NCI-H526 treated with DMSO at 0.1 percent for 48 hours (cell line): ENCODE data around the gene ELOVL6.
"Not testable (repeated sequence)": the region's sequence is repeated elsewhere in the genome, so short reads cannot be mapped to it uniquely, and the experiment has no call there.

ENCODE experiments used
- DNase-seq: peaks from one replicate; lab custom pipeline; 2025; lab: John Stamatoyannopoulos, UW

The ELOVL6 gene

DNA sequence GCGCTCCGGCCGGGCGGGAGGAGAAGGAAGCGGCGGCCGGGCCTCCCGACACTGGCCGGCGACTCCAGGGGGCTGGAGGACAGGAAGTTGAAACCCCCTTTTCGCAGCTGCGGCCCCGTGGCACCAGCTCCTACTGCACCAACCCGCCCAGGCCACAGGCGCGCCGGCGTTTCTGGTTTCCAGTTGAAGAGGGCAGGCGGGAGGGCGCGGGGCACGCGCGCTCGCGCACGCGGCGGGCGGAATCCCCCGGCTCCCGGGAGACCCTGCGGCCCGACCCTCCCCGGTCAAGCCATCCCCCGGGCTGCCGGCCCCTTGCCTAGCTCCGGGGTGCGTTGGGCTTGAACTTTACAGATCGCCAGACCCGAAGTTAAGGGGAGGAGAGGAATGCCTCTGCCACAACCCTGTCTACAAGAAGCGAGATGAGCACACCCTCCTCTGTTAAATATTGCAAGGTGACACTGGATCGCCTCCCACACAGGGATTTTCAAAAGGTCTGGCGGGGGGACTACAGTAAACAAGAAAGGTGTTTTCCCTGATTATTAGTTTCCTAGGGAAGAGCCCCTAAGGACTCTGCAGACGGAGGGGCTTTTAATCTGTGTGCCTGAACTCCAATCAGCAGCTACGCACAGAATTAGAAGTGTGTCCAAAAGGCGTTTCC lies 1.4 kb downstream of the ELOVL6 start:
- peak; percentile 52 for DNase-seq

DNA sequence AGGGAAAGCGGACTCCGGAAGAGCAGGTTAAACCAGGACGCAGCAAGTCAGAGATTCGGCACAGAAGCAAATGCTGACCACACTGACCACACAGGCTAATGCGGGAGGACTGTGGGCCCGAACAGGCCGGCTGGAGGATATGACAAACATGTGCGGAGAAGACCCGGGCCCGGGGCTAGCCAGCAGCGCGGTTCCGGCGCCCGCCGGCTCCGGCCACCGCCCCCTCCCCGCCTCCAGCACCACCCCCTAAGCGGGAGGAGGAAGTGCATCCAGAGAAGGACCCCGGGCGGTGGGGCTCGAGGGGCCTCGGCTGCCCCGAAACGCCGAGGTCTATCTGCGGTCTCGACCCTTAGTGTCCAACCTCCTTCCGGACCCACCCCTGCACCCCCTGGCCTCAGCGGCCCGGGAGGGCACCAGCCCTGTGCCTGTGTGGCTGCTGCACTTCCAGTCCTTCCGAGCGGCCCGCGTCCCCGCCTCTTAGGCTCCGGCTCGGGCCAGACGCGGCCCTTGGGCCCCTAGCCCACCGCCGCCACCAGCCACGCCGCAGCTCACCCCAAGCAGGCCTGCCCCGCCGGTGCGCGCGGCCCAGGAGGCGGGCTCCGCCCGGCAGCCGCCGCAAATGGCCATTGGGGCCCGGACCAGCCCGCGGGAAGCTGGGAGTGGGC lies 2.1 kb downstream of the ELOVL6 start:
- DNase-seq = peak; percentile 60

DNA sequence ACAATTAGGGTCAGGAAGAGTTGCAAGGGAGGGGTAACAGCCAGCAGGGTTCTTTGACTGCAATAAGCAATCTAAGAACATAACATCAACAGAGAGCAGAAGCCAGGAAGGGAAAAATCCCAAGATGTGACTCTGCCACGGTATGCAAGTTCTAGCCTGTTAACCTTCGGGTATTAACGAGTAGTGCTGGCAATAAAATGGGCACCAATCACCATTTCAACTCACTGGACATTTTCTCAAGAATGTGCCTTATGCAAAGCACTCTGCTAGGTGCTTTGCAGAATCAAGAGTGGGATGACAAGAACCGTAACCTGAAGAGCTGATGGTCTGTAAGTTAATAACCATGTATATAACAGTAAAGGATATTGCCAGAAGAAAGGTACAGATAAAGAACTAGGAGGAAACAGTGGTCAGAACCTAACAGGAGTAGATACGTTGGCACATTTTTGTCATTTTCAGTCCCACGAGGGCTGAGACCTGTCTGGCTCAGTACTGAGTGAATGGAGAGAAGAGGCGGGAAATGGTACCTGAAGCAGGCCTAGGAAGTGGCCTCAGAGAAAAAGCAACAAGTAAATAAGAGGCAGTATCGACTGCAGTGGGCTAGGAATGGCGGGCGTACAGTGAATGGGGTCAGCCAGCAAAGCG lies 2.7 kb downstream of the ELOVL6 start:
- no peak for DNase-seq

DNA sequence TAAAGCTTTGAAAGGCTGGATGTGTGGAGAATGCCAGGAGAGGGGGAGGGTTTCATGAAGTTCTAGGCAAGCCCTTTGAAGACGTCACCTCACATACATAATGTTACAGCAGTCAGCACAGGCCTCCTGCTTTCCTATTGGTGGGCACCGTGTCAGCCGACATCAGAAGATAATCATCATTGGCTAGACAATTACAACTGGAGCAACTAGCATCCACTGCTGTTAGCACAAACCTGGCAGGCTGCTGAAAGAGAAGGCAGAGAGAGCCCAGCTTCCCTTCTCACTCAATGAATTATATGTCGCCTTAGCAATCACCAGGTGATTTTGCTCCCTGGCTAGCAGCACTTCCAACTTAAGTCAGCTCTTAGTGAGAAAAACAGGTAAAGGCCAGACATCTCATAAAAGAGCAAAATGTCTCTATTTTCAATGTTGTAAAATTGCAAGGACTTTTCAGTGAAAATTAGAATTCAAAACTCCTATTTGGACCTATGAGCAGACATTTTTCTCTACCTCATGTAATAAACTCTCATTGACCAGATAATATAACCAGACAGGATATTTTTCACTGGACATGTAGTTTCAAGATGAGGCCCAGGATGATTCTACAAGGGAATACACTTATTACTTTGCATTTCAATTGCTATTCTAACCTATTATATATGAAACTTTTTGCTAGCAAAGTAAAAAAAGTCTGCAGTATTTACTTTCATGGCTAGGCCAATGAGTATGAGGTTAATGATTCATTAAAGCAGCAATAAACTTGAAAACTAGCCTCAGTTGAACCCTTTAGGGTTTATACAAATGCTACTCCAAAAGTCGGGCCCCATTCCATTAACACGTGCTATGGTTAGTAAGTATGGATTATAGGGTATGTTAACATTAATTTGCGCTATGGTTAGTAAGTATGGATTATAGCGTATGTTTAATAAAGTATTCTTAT lies 4.3 kb downstream of the ELOVL6 start:
- DNase-seq = peak; percentile 76

DNA sequence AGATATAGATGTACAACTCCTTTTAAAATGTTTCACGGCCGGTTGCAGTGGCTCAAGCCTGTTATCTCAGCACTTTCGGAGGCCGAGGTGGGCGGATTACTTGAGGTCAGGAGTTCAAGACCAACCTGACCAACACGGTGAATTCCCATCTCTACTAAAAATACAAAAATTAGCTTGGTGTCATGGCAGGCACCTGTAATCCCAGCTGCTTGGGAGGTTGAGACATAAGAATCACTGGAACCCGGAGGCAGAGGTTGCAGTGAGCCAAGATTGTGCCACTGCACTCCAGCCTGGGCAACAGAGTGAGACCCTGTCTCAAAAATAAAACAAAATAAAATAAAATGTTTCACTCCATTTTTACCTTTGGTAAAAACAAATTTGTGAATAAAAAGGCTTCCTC lies 5.1 kb downstream of the ELOVL6 start:
- DNase-seq = not testable (repeated sequence)

DNA sequence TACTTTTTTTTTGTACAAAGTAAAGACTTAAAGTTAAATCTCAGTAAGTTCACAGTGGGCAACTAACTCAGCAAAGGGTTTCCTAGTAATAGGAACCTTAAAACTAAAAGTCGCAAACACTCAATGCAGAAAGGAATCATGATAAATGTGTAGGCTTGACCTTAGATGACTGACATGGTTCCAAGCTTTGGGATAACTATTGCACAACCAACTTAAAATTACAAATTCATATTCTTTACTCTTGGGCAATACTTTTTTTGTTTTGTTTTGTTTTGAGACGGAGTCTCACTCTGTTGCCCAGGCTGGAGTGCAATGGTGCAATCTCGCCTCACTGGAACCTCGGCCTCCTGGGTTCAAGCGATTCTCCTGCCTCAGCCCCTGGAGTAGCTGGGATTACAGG lies 8.2 kb downstream of the ELOVL6 start:
- no peak for DNase-seq

DNA sequence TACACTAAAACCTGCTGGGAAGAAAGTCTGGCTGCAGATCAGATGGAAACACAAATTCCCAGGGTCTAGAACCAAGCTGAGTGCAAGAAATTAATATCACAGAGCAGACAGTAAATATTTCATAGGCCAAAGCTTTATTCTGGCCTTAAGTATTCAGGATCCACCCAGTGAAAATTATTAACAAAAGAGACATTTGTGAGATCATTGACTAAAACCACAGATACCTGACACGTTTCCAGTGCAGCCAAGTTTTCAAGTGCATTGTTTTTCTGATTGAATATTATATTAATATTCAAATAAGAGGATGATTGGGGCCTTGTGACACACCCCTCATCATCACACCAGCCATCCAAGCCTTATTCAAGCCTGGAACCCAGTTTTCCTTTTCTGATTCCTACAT lies 10.3 kb downstream of the ELOVL6 start:
- DNase-seq = no peak

DNA sequence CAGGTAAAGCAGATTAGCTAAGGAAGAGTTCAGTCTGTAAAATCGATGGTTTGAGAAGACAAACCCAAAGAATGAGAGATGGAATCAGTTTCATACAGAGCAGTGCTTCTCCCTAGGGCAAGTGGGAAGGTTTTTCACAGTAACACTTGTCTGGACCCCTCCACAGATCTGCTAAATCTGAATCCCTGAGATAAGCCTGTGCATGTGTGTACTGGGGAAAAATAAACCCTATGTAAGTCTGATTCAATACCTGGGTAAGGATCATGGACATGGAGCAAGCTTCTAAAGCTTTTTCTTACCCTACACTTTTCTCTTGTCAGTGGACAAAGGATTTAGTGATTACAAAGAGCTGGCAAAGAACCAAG lies 13.6 kb downstream of the ELOVL6 start:
- DNase-seq = no peak

DNA sequence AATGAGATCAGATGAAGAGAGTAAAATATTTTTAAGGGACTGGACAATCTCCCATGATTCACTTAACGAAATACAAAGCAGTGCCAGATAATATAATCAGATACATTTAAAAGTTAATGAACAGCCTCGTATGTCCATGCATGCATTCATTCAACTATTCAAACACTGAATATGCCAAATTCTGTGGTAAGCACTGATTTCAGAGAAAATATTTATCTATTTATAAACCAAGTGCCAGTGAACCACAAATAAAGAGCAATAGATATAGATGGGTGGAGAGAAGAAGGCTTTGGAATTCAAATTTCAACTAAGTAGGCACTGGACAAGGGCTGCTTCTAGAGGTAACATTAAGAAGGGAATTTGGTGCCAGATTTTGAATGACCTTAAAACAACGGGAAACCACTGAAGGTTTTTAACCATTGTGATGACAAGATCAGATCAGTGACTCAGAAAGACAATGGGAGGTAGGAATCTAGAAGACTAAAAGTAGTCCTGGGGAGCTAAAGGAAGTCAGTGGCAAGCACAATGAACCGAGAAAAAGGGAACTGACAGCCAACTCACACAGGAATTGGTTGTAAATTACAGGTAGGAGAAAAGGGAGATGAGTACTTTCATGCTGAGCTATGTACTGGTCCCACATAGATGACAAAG lies 14.2 kb downstream of the ELOVL6 start:
- DNase-seq = no peak

DNA sequence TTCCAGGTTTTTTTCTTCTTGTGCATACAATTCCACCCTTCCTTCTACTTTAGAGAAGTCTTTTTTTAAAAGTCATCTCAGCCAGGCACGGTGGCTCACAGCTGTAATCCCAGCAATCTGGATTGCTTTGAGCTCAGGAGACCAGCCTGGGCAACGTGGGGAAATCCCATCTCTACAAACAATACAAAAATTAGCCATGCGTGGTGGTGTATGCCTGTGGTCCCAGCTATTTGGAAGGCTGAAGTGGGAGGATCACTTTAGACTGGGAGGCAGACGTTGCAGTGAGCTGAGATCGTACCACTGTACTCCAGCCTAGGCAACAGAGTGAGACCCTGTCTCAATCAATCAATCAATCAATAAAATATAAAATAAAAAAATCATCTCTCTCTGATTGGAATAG lies 14.8 kb downstream of the ELOVL6 start:
- no peak for DNase-seq

DNA sequence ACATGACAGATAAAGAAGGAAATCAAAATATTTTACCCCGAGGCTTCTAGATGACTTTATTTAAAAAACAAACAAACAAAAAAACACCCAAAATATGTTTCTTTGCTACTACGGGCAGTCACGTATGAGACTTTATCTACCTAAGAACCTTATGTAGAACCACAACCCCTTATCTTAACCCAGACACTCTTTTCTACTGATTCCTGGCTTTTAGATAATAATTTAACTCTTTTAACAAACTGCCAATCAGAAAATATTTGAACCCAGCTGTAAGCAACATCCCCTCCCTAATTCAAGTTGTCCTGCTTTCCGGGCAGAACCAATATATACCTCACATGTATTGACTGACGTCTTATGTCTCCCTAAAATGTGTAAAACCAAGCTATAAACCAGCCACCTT lies 15.4 kb downstream of the ELOVL6 start:
- DNase-seq = no peak

DNA sequence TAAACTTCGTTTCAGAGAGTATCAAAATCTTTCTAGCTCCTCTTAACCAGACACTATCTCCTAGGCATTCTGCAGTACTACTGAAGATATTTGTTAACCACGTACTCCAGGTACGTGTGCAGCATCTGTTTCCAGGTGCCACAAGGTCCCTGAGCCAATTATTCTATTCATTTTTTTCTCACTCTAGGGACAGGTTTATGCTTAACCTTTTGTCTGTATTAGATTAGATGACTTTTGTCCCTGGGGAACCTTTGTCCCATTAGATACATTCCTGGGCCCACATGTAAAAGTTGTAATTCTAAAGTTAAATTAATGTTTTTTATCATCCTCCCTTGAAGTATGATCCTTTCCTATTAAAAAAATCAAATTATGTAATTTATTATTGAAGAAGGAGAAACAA lies 16.5 kb downstream of the ELOVL6 start:
- no peak for DNase-seq

DNA sequence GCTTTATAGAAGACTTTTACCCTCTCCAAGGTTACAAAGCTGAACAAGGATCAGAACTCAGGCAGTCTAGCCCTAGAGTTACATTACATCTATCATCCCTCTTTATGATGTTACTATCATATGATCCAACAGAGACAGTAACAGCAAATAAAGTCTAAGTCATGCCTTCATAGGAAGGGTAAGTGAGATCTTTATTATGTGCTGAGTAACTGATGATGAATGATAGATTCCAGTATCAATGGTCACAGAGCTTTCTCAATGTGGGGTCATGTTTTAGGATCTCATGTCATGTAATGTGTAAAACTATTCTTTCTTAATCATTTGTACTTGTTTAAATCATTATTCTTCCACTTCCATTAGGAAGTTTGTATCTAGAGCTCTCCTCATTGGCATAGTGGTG lies 22.8 kb downstream of the ELOVL6 start:
- no peak for DNase-seq

DNA sequence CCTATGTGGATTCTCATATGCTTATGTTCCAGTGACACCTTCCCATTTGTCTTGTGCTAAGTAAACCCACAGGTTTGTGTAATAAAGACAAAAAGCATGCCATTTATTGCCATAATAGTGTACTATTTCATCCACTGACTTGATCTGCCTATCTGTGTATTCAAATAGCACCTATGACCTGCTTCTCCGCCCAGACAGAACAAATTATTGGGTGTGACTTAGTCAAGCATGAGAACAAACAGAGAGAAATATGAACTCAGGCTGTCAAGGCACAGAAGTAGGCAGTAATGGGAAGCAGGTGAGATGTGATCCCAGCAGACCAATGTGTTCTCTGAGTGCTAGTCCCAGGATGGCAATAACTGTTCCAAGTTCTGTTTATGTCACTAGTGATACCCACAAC lies 25.4 kb downstream of the ELOVL6 start:
- peak; percentile 96 for DNase-seq

DNA sequence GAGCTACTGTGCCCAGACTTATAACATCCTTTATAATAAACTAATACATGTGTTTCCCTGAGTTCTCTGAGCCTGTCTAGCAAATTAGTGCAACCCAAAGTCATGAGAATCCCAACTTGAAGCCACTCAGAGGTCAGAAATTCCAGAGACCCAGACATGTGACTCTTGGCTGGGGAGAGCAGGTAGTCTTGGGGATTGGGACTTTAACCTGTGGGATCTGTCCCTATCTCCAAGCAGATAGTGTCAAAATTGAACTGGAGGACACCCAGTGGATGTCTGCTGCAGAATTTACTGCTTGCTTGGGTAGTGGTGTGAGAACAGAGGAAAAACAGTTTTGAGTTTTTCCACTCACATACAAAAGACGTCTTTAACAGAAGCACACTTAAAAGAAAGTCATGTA lies 26.4 kb downstream of the ELOVL6 start:
- no peak for DNase-seq

DNA sequence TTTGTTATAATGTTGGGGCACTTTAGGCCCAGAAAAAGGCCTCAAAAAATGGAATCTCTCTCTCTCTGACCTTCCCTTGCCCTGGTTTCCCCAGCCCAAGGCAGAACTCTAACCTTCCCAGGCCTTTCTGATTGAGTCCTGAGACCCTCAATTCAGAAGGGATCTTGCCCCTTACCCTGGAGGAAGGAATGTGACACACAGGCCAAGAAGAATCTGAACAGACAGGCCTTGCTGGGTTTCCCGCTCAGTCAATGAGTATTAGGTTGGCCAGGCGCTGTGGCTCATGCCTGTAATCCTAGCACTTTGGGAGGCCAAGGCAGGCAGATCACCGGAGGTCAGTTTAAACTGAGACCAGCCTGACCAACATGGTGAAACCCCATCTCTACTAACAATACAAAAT lies 27.6 kb downstream of the ELOVL6 start:
- no peak for DNase-seq

DNA sequence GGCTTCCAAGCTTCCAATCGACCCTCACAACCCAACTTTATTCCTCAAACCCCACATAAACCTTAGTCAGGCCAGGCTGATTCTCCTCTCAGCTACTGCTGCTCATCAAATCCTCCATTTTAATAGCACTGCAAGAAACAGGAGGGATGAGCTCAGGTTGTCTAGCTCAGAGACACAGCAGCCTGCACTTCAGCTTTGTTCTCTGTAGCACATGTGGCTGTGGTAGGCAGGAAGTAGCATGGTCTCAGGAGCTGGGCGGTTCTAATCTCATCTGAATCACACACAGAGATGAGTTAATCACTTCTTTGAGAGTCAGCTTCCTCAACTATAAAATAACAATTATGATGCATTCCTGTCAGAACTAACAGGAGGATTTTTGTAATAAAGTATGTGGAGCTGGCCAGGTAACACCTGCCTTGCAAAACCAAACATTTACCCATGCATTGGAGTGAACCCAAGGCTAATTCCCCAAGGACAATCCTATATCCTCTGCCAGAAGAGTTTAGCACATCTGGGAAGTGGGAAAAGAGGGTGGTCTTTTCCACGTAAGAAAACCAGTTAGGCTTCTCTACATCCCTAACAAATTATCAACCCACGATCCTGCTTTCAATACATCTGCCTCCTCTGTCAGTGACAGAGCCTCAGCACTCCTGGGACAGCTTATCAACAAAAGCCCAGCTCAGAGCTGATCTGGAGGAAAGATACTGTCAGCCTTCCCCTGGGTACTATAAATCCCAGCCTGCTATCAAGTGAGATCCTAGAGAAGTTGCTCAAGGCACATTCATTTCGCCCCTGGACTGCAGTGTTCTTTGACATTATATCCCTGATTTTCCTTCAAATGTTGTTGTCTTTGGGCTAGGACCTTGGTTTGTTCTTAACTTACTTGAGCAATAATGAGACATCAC lies 32.8 kb downstream of the ELOVL6 start:
- peak; percentile 77 for DNase-seq

DNA sequence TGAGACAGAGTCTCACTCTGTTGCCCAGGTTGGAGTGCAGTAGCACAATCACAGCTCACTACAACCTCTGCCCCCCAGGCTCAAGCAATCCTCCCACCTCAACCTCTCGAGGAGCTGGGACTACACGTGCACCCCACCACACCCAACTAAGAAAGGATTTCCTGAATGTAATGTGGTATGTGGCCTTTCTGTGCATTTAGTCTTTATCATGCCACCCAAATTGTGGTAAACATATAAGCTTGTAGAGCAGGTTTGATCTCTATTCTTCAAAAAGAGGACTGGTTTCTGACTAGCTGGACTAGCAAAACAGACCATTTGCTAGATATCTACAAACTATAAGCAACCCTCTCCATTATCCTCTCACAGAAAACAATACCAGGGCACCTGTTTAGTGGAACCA lies 33.6 kb downstream of the ELOVL6 start:
- no peak for DNase-seq

DNA sequence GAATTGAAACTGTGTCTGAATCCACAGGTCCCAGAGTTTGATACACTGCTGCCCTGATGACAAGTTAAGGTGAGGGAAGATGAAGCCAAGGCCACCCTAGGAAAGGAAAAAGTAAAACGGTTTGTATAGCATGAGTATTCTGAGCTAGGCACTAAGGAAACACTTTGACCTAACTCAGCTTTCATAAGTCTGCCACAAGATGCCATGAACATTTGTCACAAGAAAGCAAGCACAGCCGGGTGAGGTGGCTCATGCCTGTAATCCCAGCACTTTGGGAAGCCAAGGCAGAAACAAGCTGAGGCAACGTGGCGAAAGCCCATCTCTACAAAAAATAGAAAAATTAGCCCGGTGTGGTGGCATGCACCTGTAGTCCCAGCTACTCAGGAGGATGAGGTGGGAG lies 34.2 kb downstream of the ELOVL6 start:
- DNase-seq = no peak

DNA sequence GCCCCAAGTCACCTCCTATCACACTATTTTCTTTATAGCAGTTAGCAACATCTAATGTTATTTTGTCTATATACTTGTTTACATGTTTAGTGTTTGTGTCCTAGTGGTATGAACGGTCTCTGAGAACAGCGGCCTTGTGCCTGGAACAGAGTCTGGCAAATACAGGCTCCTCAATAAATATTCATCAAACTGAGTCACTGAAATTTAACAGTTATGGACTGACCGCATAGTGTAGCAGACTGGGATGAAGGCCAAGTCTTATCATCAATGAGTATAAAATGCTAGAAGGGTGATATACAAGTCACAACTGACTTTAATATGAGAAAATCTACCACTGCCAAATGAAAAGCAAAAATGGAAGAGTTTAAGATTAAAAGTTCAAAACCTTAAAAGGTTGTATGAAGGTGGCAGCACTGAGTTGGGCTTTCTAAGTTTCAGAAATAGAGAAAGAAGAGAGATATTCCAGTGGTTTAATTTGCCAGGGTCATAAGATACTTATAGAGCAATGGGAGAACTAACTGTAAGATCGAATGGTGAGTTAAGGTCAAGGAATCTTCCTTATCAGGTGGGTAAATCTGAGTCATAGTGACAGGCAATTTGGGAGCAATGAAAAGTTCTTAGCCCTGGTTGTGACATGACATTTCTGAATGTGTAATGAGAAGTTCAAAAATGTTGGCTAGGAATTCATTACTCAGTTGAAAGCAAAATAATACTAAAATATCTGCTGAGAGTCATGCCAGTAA lies 34.9 kb downstream of the ELOVL6 start:
- no peak for DNase-seq
